Thyroid gland (tissue), 4 donors: ENCODE measurements around the gene NFE2L2.

Experiments
- CTCF ChIP-seq, 6 experiments: fragments of 200-600 bp in 3 of 6; fragments of 450-650 bp in 3 of 6; sonication (generic) in 3 of 6; IDR thresholded peaks; one replicate each; pipeline ENCODE4 v1.5.1; 2016 to 2019; ENCODE audit warnings: antibody characterized with exemption in 6 of 6, mild to moderate bottlenecking in 2 of 6, inconsistent platforms in 1 of 6, moderate library complexity in 1 of 6
- POLR2A ChIP-seq, 2 donors: fragments of 450-650 bp; IDR thresholded peaks; one replicate each; pipeline ENCODE4 v1.6.1; 2017; ENCODE audit warnings: antibody characterized with exemption in 2 of 2, mild to moderate bottlenecking in 2 of 2, moderate library complexity in 1 of 2

GRCh38 chr2:177242121-177242987 is 22.2 kb downstream of the NFE2L2 start:
- TF ChIP-seq CTCF (IDR thresholded peaks at IDR 0.05), result no peak
- TF ChIP-seq POLR2A (IDR thresholded peaks at IDR 0.05), result no peak
